LNCAP (cell line): ENCODE results near the gene DPH7.

ENCODE experiments used
- TF ChIP-seq, protein P1 (sequence below): fragments of 450-650 bp; IDR thresholded peaks from 2 replicates; pipeline ENCODE4 v1.5.1; 2017; ENCODE audit warnings: mild to moderate bottlenecking

DPH7 gene

DNA sequence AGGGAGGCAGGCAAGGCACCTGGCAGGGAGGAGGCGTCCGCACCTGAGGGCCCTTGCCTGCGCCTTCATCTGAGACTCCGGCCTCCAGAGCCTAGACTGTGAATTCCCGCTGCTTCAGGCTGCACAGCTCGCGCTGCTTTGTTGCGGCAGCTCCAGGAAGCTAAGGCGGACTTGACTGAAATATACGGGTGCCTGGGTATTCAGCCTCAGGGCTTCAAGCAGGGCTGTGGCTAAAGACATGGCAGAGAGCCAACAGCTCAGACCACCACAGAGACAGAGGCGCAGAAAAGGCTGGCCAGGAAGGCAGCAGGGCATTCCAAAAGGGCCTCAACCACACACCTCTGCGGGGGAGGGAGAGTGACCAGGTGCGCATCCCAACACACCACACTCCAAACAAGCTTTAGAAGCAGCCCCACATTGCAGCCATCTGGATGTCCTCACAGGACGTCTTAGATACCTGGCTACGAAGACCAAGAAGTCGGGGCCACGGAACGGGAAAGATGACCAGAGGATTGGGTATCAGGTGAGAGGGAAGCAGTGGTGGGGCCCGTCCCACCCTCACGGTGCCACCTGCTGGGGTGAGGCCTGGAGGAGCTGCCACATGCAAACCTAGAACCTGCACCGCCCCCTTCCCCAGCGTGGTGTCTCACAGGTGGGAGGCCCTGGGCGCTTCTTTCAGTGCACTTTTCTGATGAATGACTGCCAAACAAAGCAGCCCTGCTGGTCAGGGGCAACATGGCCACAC, 1.7 kb upstream of the DPH7 start:
- TF ChIP-seq, protein P1, sequence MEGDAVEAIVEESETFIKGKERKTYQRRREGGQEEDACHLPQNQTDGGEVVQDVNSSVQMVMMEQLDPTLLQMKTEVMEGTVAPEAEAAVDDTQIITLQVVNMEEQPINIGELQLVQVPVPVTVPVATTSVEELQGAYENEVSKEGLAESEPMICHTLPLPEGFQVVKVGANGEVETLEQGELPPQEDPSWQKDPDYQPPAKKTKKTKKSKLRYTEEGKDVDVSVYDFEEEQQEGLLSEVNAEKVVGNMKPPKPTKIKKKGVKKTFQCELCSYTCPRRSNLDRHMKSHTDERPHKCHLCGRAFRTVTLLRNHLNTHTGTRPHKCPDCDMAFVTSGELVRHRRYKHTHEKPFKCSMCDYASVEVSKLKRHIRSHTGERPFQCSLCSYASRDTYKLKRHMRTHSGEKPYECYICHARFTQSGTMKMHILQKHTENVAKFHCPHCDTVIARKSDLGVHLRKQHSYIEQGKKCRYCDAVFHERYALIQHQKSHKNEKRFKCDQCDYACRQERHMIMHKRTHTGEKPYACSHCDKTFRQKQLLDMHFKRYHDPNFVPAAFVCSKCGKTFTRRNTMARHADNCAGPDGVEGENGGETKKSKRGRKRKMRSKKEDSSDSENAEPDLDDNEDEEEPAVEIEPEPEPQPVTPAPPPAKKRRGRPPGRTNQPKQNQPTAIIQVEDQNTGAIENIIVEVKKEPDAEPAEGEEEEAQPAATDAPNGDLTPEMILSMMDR: no peak

DNA sequence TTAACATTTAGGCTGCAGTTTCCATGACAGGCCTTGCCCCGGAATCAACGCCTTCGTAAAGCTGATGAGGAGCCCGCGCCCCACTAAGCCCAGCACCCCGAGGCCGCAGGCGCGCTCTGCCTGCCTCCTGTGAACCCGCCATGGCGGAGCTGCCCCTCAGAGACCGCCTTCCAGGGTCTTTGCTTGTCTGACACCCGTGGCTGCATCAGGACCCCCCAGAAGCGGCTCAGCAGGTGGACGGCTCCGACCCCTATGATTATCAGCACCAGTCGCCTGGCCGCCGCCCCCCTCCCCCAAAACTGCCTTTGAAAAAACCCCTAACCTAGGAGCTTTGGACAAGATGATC, 507 bp upstream of the DPH7 start:
- TF ChIP-seq, protein P1: no peak

DNA sequence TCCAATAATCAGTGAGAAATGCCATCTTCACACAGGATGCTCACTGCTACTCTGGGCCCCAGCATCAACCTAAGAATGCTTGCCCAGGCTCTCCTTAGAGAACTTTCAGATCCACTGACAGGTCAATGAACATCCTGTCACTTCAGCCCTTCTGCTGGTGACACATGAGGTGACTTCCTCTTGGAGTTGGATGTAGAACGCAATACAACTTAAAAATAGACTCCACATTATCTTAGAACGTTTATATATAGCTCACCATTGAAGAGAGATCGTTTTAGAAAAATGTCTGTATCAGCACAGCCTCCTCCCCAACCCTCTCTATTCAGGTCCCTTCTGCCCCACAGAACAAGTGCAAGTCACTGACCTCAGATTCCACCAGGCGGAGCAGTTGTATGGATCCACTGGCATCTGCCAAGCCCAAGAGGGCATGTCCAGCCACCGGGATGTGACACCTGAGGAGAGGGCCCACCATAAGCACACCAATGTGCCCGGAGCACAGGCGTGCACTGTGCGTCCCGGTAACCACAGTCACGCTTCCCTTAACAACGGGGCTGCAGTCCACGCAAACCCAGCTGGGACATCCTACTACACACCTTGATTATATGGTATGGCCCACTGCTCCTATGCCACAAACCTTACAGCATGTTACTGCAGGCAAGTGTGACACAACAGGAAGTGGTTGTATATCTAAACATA, 2.9 kb downstream of the DPH7 start:
- TF ChIP-seq, protein P1: no peak

DNA sequence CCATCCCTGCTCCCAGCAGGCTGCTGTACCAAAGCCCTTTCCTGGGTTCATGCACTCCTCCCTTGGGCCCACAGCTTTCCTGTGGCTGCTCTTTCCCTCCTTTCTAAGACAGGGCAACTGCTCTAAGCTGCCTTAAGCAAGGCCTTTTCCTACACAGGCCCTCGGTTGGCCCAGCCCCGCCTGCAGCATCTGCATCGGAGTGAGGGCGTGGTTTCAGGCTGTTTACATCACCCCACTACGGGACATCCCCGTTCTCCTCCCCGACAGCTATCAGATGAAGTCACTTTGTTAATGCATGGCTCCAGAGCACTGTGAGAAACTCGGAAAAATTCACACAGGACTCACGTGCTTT, 3.4 kb downstream of the DPH7 start:
- TF ChIP-seq, protein P1: no peak

DNA sequence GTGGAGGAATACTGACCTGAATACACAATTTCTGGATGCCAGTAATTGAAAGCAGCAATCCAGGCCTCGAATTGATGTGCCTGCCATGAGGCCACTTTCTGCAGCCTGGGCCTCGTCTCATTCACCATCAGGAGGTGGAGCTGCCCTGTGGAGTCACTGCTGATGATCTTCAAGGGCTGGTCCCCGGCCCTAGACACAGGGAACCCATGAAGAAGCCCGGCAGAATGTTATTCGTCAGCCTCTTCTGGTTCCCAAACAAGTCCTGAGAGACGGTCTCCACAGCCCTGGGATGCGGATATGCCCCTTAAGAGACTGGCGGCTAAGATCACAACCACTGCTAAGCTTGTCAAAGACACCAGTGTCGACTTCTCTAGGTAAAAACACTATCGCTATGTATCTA, 4.5 kb downstream of the DPH7 start:
- TF ChIP-seq, protein P1: no peak

DNA sequence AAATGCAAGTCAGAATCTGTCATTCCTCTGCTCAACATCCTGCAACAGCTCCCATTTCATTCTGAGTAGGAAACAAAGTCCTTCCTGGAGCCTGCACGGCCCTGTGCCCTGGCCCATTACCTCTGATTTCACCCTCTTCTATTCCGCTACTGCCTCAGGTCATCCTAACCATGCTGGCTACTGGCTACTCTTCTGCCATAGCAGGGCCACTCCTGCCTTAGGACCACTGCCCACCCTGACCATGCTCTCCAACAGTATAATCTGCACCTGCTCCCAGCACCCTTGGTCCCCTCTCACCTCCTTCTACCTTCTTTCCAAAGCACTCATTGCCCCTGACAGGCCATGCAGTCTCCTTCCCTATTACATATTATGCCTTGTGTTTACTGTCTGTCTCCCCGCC, 8.2 kb downstream of the DPH7 start:
- TF ChIP-seq, protein P1: no peak

DNA sequence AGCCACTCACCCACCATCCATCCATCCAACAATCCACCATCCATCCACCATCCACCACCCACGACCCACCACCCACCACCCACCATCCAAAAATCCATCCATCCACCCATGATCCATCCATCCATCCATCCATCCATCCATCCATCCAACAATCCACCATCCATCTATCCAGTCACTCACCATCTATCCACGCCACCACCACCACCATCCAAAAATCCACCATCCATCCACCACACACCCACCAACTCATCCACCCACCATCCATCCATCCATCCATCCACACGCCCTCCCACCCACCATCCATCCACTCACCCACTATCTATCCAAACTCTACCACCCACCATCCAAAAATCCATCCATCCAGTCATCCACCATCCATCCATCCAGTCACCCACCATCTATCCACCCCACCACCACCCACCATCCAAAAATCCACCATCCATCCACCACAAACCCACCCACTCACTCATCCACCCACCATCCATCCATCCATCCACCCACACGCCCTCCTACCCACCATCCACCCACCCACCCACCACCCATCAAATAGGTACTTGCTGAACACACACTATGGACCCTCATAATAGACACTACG, 9.0 kb downstream of the DPH7 start:
- TF ChIP-seq, protein P1: no peak
